CD4-positive, alpha-beta T cell treated with Interleukin-4 for 1 hour (primary cell): ENCODE measurements around the gene IYD.
"Not testable (repeated sequence)": the region's sequence is repeated elsewhere in the genome, so short reads cannot be mapped to it uniquely, and the experiment has no call there.

Experiments used
- DNase-seq, 2 donors: peaks; one replicate each; pipeline ENCODE4 v3.0.0-alpha.2; 2020 to 2022

IYD gene

DNA sequence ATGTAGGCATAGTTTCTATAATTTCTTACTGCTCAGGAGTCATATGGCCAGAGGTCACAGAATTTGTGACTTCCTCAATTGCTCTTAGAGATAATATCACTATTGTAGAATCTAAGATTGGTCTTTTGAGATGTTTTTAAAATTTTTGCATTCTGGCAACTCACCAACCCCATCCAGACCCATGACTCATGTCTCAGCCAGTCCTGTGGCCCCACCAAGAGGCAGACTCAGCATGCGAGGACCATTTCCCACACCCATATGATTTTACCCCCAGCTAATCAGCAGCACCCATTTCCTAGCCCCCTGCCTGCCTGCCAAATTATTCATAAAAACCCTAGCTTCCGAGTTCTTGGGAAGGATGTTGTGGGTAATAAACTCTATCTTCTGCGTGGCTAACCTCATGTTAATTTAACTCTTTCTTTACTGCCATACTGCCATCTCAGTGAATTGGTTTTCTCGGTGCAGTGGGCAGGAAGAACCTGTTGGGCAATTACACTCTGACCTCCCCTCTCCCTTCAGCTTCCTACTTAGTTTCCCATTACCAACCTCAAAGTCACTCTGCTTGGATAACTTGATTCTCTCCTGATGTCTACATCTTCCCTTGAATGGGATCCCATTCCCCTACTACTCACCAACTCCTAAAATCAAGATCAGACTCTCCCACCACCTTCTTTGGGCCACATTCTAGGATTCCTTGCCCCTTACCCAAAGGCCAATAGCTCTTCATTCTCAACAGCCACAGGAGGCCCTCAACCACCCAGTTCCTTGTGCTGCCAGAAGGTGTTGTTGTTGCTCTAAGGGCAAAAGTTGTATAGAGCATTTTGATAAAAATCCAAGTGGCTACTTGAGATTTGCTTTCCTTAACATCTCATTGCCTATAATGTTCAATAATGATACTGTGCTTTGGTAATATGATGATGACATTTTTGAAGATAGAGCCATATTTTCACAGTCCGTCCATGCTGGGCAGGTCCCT is 16.2 kb upstream of the IYD start:
- DNase-seq: no peak

DNA sequence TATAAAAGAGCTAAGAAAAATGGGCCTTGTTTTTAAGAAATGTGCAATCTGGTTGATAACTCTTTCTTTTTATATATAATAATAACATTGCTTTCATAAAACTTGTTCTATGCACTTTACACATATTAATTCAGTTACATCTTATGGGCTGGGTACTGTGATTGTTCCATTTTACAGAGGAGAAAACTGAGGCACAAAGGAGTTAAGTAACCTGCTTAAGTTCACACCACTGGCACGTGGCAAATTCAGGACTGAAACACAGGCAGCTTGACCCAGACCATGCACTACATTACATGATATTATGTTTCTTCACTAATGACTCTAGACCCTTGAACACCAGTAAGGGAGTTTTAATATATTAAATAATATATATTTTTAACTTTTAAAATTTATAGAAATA is 15.4 kb upstream of the IYD start:
- no peak for DNase-seq

DNA sequence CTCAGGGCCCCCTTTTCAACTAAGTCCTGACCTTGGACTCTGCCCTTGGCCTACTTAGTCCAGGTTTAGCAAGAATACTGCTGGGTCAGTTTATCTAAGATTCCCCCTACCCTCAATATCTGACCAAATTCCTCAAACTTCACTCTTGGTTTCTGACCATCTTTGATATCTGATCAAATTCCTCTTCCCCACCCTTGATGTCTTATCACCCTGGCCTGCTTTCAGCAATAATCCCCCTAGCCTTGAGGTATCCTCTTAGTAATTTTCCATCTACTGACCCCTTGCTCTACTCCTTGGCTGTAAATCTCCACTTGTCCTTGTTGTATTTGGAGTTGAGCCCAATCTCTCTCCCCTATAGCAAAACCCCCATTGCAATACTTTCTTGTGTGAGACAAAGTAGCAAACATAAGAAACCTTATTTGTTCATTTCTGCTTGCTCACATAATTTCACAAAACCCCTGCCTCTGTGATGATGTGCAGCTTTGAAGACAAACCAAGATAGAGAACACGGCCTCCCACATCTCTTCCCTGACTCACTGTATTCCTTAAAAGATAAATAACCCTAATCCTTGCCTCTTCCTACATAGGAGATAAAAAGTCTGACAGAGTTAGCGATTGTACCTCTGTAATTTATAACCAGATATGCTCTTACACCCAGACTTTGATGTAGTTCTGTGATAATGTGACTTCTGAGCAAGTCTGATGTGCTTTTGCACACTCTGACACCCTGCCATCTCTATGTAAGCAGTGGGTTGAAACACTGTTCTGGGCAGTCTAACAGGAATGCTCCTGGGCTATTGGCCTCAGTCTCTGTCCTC is 13.8 kb upstream of the IYD start:
- DNase-seq: no peak

DNA sequence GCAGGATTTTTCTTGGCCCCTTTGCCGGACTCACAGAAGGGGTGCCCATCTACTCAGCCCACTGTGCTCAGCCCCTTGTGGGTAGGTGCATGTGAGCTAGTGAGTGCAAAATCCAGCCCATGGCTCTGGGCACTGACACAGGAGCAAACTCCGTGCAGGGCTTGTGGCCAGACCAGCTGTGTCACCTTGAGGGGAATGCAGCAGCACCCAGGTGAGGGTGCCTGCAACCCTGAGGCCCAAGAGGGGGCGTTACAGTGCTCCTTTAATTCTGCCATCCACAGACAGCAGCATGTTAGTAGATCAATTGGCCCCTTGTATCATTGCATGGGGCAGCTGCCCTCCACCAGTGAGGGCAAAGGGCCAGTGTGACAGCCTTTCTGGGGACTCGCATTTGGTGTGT is 12.9 kb upstream of the IYD start:
- no peak for DNase-seq

DNA sequence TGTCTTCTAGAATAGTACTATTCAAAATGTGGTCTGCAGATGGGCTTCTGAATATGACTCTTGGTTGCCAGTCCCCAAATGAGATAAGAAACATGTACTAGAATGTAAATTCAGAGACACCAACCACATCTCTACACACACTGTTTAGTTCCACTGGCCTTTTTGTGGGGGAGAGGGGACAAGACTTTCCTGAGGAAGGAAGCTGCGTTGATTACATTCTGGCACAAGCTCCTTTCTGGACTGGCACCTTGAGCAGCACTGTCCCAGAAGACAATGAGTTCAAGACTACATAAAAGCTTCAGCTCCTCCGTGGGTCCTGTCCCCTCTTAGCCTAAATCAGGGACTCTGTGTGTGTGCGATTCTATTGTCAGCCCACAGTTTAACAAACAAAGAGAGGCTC is 6.9 kb upstream of the IYD start:
- DNase-seq: no peak

DNA sequence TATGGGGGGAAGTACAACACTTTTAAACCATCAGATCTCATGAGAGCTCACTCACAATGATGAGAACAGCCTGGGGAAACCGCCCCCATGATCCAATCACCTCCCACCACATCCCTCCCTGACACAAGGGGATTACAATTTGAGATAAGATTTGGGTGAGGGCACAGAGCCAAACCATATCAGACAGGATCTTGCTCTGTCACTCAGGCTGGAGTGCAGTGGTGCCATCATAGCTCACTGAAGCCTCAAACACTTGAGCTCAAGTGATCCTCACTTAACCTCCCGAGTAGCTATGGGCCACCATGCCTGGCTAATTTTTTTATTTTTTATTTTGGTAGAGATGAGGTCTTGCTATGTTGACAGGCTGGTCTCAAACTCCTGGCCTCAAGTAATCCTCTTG is 5.1 kb upstream of the IYD start:
- DNase-seq: no peak

DNA sequence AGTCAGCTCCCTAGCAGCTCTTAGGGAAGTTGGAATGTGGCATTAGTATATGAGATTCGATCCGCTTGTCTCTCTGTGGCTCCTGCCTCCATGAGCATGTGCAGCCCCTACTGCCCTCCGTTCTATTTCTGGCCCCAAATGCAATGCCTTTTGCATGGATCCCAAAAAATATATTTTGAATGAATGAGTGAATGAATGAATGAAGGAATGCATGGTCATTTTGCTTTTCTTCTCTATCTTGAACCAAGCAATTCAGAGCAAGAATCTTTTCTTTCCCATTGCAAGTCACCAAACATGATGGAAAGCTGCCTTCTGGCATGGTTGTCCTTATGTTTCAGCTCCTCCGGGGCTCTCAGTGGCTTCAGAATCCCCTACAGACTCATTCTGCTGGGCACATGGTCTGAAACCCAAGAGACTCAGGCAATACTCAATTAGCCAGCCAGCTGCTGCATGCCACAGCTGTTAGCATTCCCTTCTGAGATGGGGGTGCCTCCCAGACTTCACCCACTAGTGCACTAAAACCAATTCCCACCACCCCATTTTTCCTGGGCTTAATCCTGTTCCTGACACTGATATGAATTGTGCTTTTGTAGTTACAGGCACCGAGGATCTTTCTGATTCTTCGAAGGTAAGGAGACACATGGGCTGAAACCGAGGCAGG is 2.6 kb upstream of the IYD start:
- DNase-seq: no peak

DNA sequence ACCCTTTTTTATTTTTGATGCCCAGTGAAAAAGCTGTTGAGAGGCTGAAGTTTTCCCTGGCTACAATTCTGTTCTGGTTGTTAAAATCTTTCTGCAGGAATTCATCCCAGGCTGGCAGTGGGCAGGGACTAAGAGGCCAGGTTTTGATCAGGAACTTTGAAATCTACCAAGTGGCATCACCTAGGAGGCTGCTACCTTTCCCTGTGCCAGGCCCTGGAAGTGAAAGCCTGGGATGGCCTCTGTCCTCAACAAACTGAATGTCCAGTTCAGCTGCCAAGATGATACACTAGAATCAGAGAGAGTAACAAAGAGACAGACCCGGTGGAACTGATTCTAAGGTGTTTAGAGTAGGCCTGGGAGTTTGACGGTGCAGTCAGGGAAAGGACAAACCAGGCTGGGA is 596 bp downstream of the IYD start:
- no peak for DNase-seq

DNA sequence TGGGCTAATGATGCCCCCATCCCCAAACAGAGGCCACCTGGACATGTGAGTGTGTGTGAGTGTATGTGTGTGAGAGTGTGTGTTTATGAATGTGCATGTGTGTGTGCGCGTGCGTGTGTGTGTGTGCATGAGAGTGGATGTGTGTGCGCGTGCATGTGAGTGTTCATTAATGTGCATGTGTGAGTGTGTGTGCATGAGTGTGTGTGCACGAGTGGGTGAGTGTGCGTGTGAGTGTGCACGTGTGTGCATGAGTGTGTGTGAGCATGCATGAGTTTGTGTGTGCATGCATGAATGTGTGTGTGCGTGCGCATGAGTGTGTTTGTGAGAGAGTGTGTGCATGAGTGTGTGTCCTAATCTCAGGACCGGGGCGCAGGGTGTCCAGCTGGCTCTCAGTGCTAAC is 1.3 kb downstream of the IYD start:
- no peak for DNase-seq

DNA sequence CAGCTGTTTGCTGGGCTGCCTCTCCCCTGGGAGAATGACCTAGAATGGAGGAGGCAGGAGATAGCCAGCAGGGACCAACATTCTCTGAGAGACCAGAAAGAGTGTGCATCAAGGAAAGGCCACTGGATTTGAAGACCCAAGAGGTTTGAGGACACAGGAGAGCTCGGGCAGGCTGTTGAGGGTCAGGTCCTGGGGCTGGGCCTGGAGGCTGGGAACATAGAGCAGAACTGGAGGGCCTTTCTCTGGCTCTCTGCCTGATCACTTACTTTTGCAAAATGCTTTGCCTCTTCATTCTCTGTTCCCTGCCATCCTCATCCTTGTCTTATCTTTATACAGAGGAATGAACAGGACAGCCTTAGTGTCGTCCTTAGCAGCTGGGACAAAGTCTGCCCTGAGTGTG is 2.5 kb downstream of the IYD start:
- no peak for DNase-seq

DNA sequence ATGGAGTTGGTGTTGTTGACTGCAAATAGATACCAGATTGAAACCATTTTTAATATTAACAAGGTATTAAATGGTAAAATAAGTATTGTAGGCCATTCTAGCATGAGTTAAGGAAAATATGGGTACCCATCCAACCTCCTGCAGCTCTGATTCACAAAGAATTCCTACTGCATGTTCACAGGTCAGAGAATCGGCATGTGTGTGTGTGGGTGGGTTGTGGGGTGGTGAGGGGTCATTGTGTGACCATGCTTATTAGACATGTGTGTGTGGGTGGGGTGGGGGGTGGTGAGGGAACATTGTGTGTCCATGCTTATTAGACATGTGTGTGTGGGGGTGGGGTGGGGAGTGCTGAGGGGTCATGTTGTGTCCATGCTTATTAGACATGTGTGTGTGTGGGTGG is 3.2 kb downstream of the IYD start:
- no peak for DNase-seq

DNA sequence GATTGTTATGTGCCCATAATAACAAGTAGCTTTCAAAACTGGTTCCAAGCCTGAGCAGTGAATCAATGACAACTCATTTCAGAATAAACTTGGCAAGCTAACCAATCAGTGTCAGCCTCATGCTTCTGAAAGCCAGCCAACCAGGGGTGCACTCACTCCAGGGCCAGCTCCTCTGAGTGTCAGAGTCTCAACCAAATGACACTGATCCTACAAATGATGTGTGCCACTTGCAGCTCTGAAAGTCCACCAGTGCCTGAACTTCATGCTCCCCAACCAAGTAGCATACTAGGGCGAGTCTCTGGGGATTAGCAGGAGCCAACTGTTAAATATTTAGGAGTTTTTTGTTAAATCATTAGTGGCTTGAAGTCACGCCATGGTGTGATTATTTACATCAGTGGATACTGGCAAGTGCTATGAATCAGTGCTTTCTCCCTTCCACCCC is 4.5 kb downstream of the IYD start:
- no peak for DNase-seq

DNA sequence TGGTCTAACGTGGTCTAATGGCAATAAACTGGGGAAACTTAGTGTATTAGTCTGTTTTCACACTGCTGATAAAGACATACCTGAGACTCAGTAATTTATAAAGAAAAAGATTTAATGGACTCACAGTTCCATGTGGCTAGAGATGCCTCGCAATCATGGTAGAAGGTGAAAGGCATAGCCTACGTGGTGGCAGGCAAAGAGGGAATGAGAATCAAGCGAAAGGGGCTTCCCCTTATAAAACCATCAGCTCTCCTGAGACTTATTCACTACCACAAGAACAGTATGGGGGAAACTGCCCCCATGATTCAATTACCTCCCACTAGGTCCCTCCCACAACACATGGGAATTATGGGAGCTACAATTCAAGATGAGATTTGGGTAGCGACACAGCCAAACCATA is 5.5 kb downstream of the IYD start:
- DNase-seq: not testable (repeated sequence)

DNA sequence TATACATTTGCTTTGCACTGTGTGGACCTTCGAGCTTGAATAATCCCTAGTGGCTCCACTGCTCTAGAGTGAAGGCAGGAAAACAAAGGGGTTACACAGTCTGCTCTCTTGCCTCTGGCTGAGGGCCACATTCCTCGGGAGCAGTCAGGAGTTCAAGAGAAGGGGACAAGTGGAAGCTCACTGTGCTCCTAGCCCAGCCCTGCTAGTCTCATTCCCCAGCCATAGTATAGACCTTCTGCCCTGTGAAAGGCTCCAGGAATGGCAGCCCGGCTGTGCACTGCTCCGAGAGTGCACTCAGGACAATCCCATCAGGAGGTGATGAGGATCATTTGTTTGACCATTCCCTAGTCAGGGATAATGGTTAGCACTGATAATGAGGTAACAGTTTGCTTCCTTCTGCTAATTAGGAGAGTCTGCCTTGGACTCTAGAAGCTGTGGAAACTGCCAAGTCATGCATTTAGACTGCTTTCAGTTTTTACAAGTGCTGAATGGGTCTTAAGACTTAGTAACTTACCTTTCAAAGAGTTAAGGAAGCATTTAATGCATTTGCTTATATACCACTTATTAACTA is 8.5 kb downstream of the IYD start:
- DNase-seq: no peak

DNA sequence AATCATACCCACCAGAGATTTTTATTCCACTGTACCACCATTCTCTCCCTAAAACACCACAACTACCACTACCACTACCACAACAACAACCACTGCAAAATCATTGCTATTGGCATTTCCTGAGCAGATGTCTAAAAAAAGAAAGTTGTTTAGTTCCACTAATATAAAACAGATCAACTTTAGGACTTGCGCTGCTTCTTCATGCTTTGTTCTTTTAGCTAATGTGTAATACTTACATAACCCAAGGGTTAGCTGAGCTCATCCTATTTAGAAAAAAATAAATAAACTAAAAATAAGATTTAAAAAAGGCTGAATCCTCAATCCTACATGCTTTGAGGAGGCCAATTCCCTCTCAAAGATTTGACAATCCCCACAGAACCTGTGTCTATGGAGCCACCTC is 11.4 kb downstream of the IYD start:
- no peak for DNase-seq

DNA sequence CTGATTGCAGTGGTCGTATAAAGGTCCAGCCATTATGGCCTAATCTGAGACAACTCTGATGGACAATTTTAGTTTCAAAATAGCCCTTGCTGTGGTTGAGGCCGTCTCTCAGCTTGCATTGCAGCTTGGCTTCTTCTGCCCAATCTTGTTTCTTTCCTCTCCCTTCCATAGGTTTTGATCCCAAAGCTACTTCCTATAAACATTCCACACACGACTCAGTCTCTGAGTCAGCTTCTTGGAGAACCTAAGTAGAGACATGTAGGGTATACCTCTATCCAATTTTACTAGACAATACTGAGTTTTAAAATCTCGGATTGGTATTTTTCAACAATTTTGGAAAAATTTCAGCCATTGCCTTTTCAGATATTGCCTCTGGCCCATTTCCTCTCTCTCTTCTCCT is 13.4 kb downstream of the IYD start:
- no peak for DNase-seq

DNA sequence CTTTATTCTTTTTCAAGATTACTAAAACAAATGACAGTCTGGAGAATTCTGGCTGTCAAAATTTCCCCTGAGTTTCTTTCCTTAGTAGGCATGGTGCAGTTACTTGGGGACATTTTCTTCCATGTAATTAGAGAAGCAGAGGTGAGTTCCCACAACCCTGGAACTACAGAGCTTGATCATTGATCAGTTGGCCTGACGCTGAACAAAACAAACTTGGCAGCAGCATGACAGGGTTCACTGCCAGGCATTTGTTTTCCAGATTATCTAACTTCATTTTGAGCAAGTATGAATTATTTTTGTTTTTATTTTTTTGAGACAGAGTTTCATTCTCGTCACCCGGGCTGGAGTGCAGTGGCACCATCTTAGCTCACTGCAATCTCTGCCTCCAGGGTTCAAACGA is 22.6 kb downstream of the IYD start:
- no peak for DNase-seq

DNA sequence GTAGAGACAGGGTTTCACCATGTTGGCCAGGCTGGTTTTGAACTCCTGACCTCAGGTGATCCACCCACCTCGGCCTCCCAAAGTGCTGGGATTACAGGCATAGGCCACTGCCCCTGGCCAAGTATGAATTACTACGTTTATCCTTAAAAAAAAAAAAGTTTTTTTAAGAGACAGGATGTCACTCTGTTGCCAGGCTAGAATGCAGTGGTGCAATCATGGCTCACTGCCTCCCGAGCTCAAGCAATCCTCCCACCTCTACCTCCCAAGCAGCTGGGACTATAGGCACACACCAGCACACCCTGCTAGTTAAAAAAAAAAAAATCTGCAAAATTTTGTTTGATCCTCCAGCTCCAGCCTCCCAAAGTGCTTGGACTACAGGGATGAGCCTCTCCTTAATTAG is 23.1 kb downstream of the IYD start:
- no peak for DNase-seq

DNA sequence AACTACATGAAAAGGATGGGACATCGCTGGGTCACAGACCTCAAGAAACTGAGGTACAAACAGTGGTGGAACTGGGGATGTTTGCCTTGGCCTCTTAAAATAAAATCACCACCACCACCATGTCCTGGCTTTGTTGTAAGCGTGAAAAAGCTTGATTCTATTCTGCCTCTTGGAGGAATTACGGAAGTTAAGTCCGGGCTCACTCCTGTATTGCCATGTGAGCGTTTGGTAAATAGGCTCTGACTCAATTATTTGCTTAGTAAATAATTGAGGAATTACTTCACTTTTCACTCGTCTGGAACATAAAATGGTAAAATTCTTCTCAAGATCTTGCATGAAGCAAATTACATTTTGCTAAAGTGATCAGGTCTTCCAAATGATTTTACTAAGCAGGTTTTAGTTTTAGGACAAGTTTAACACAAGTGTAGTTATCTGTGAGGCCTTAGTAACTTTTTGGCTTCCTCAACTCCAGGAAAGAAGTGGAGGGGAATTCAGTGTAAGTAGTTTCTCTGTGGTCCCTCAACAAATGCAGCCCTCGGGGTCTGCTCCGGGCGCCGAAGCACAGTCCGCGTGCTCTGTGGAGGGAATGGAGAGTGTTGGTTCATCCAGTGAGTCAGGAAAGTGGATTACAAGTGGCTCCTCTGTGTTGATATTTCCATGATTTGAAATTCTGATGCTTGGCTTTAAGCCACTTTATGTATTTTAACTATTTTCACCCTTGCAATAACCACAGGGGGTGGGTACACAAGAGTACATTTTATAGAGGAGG is 23.8 kb downstream of the IYD start:
- no peak for DNase-seq

DNA sequence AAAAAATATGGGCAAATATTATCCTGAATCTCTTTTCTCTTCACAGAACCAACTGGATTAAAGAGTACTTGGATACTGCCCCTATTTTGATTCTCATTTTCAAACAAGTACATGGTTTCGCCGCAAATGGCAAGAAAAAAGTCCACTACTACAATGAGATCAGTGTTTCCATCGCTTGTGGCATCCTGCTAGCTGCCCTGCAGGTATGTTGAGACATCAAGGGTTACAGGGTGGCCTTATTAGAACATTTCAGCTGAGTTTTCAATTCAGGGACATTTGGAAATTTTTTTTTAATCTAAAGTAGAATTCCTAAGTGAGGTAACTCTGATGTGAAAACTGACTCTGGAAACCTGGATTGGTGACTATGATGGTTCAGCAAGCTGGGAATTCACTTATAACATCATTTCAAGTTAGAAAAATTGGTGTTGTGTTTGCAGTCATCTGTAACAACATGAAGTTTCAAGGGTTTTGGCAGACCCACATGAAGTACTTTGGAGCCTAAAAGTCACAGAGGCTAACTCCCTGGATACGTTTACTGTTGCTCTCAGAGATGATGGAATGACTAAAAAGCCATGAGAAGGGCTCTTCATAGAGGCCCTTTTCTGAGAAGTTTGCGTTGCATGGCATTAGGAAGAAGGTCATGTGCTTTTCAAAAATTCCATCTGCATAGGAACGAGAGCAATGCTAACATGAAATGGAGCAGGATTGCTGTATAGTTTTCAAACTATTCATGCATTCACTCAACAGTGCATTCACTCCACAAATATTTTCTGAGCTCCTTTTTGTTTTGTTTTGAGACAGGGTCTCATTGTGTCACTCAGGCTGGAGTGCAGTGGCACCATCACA is 25.5 kb downstream of the IYD start:
- no peak for DNase-seq

DNA sequence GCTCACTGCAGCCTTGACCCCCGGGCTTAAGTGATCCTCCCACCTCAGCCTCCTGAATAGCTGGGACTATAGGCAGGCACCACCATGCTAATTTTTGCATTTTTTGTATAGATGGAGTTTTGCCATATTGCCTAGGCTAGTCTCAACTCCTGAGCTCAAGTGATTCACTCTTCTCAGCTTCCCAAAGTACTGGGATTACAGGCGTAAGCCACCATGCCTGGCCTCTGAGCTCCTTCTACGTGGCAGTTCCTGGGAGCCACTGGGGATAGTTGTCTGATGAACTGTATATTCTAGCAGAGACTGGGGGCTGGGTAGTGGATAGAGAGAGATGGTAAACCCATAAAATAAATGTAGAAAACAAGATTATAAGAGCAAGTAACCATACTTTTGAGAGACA is 26.1 kb downstream of the IYD start:
- DNase-seq: no peak
